HG03159 (cell line): Measurements from ENCODE around the gene KCNG1.
A peak's percentile ranks its signal among the peaks of the same experiment; 100 is the strongest.
"Not testable (repeated sequence)": the region's sequence is repeated elsewhere in the genome, so short reads cannot be mapped to it uniquely, and the experiment has no call there.

Experiments
- ATAC-seq: cut with Tn5 transposase; IDR thresholded peaks from one replicate; pipeline ENCODE4 v1.9.1; 2021; ENCODE audit warnings: mild to moderate bottlenecking, moderate library complexity; ENCODE audit not compliant: unreplicated experiment

Gene KCNG1

GRCh38 chr20:50987493-50988210, 35.3 kb downstream of the KCNG1 start:
- ATAC-seq: peak; percentile 67

- no peak for ATAC-seq
Observed at GRCh38 chr20:50983321-50983720, 39.6 kb downstream of the KCNG1 start.

- ATAC-seq: no peak
Observed at GRCh38 chr20:50982363-50982762, 40.5 kb downstream of the KCNG1 start.

GRCh38 chr20:50981714-50982048, 41.2 kb downstream of the KCNG1 start:
- no peak for ATAC-seq

- ATAC-seq: no peak
Observed at GRCh38 chr20:50980851-50981713, 41.8 kb downstream of the KCNG1 start.

- ATAC-seq: no peak
Observed at GRCh38 chr20:50980071-50980681, 42.7 kb downstream of the KCNG1 start.

- ATAC-seq: not testable (repeated sequence)
Observed at GRCh38 chr20:50978533-50978932, 44.4 kb downstream of the KCNG1 start.

- ATAC-seq: no peak
Observed at GRCh38 chr20:50977066-50978021, 45.6 kb downstream of the KCNG1 start.

GRCh38 chr20:50975701-50976330, 47.1 kb downstream of the KCNG1 start:
- no peak for ATAC-seq

GRCh38 chr20:50969912-50970311, 53.0 kb downstream of the KCNG1 start:
- no peak for ATAC-seq

- ATAC-seq: no peak
Observed at GRCh38 chr20:50969435-50969834, 53.5 kb downstream of the KCNG1 start.

- ATAC-seq: no peak
Observed at GRCh38 chr20:50968289-50968688, 54.6 kb downstream of the KCNG1 start.

- ATAC-seq: no peak
Observed at GRCh38 chr20:50967586-50967985, 55.3 kb downstream of the KCNG1 start.

GRCh38 chr20:50959543-50960126, 63.3 kb downstream of the KCNG1 start:
- no peak for ATAC-seq

GRCh38 chr20:50958615-50959542, 64.0 kb downstream of the KCNG1 start, which contains the start of gene MOCS3:
Gene MOCS3 (plus strand): TSS chr20:50958818. CDS start chr20:50958843, 25 bp downstream.
- peak; percentile 74 for ATAC-seq

- ATAC-seq: peak; percentile 81
Observed at GRCh38 chr20:50957798-50958614, 64.9 kb downstream of the KCNG1 start, which contains the start of gene DPM1. Gene DPM1 (minus strand): TSS chr20:50958532. CDS start chr20:50958523, 9 bp downstream.

- ATAC-seq: no peak
Observed at GRCh38 chr20:50957276-50957675, 65.6 kb downstream of the KCNG1 start.

GRCh38 chr20:50953821-50954220, 69.1 kb downstream of the KCNG1 start:
- ATAC-seq: no peak
